A673 (cell line): Measurements from ENCODE around the gene MORF4L2. TPM values are rescaled to one million over a fixed set of nuclear protein-coding genes. Genes with fewer than 3 reads are reported as not detected.

Experiments used
- BruUV-seq: library from RNA; stranded (reverse); fragments of 400-500 nt; replicated peaks from 2 replicates; lab custom pipeline; 2021; lab: Mats Ljungman, UMichigan
- CTCF ChIA-PET: fragments of 300-600 bp; sonication (Branson Sonifier 250); formaldehyde crosslinking; loops from one replicate; lab custom pipeline; 2022; ENCODE audit warnings: antibody characterized with exemption; lab: Charles Lee
- POLR2A ChIA-PET: fragments of 300-600 bp; sonication (Branson Sonifier 250); formaldehyde crosslinking; loops from one replicate; lab custom pipeline; 2022; ENCODE audit warnings: antibody characterized with exemption; ENCODE audit not compliant: low non-redundant PET; lab: Charles Lee
- DNase-seq: peaks from one replicate; pipeline ENCODE4 v3.0.0-alpha.2; 2015; ENCODE audit warnings: low spot score
- H3K27ac ChIP-seq: fragments of 200-600 bp; sonication (generic); 2 replicates; pipeline ENCODE4 v1.5.1; 2016; ENCODE audit warnings: mixed run types, low read depth, mild to moderate bottlenecking, mixed read lengths, antibody characterized with exemption, low read length; ENCODE audit not compliant: poor library complexity, severe bottlenecking
- H3K27me3 ChIP-seq: fragments of 200-600 bp; sonication (generic); replicated peaks from 2 replicates; pipeline ENCODE4 v1.6.1; 2017; ENCODE audit warnings: mixed run types, low read depth, mild to moderate bottlenecking, mixed read lengths, antibody characterized with exemption, low read length; ENCODE audit not compliant: insufficient read depth, poor library complexity
- H3K36me3 ChIP-seq: fragments of 200-600 bp; sonication (generic); 2 replicates; pipeline ENCODE4 v1.6.1; 2016; ENCODE audit warnings: mixed run types, mild to moderate bottlenecking, mixed read lengths, antibody characterized with exemption, low read length; ENCODE audit not compliant: insufficient read depth, poor library complexity, severe bottlenecking
- H3K4me1 ChIP-seq: fragments of 200-600 bp; sonication (generic); 2 replicates; pipeline ENCODE4 v1.6.1; 2017; ENCODE audit warnings: mixed run types, mild to moderate bottlenecking, mixed read lengths, antibody characterized with exemption, low read length; ENCODE audit not compliant: insufficient read depth, poor library complexity, severe bottlenecking
- H3K4me3 ChIP-seq: fragments of 200-600 bp; sonication (generic); 2 replicates; pipeline ENCODE4 v1.5.1; 2016; ENCODE audit warnings: low read depth, mixed run types, mild to moderate bottlenecking, mixed read lengths, low read length; ENCODE audit not compliant: poor library complexity, severe bottlenecking
- H3K9me3 ChIP-seq: fragments of 200-600 bp; sonication (generic); 2 replicates; pipeline ENCODE4 v1.6.1; 2016; ENCODE audit warnings: mixed run types, low read depth, mild to moderate bottlenecking, mixed read lengths, antibody characterized with exemption, low read length; ENCODE audit not compliant: poor library complexity, severe bottlenecking
- CTCF ChIP-seq: fragments of 300-800, 200-600 bp; sonication (generic); conservative IDR thresholded peaks from 2 replicates; pipeline ENCODE4 v1.5.1; 2017; ENCODE audit warnings: low read depth, mild to moderate bottlenecking, antibody characterized with exemption, low read length, moderate library complexity, mixed read lengths
- EZH2 ChIP-seq: fragments of 200-600 bp; sonication (generic); IDR thresholded peaks from 2 replicates; pipeline ENCODE4 v1.6.1; 2017; ENCODE audit warnings: borderline replicate concordance, low read depth, mild to moderate bottlenecking, mixed read lengths, antibody characterized with exemption, low read length; ENCODE audit not compliant: poor library complexity, severe bottlenecking
- intact Hi-C: fragments of 100-400 bp; cut with micrococcal nuclease; formaldehyde crosslinking; loops from one replicate; pipeline ENCODE4 v1.10.0; 2022; ENCODE audit not compliant: unreplicated experiment
- total RNA-seq: library from RNA; stranded (reverse); gene quantifications from 2 replicates; pipeline ENCODE4 v1.2.3, GENCODE V29; 2021

Gene MORF4L2
- total RNA-seq, 1 experiment from 2014 or later: 473 TPM

GRCh38 chrX:103729015-103729414 lies 42.5 kb upstream of the MORF4L2 start:
- H3K4me1 ChIP-seq: no peaks in the 10 kb centered on the region
- H3K27me3 ChIP-seq: peaks cover 5% of the 10 kb centered on the region
- intact Hi-C loops: no loop called here
- H3K9me3 ChIP-seq: no peaks in the 10 kb centered on the region
- ChIA-PET POLR2A (no interaction called here), CTCF (no interaction called here)
- BruUV-seq: no TSS peak
- TF ChIP-seq EZH2 (no peak), CTCF (no peak)
- DNase-seq: no peak
- no peak overlapping the region for H3K4me3 ChIP-seq
- H3K36me3 ChIP-seq: no peaks in the 10 kb centered on the region
- no peak overlapping the region for H3K27ac ChIP-seq

GRCh38 chrX:103727115-103727514 lies 40.6 kb upstream of the MORF4L2 start:
- no peaks in the 10 kb centered on the region for H3K36me3 ChIP-seq
- no peaks in the 10 kb centered on the region for H3K4me1 ChIP-seq
- H3K9me3 ChIP-seq: no peaks in the 10 kb centered on the region
- ChIA-PET POLR2A (no interaction called here), CTCF (no interaction called here)
- intact Hi-C loops: no loop called here
- BruUV-seq: no TSS peak
- H3K4me3 ChIP-seq: no peak overlapping the region
- no peak for DNase-seq
- H3K27ac ChIP-seq: no peak overlapping the region
- H3K27me3 ChIP-seq: peaks cover 5% of the 10 kb centered on the region
- TF ChIP-seq EZH2 (no peak), CTCF (no peak)

- no peak overlapping the region for H3K4me3 ChIP-seq
- H3K36me3 ChIP-seq: no peaks in the 10 kb centered on the region
- peaks cover 5% of the 10 kb centered on the region for H3K27me3 ChIP-seq
- DNase-seq: no peak
- TF ChIP-seq EZH2: no peak
- TF ChIP-seq CTCF: no peak
- no peaks in the 10 kb centered on the region for H3K9me3 ChIP-seq
- ChIA-PET POLR2A (no interaction called here), CTCF (no interaction called here)
- H3K4me1 ChIP-seq: no peaks in the 10 kb centered on the region
- H3K27ac ChIP-seq: no peak overlapping the region
- no TSS peak for BruUV-seq
- intact Hi-C loops: no loop called here
Observed at GRCh38 chrX:103726477-103726876, 40.0 kb upstream of the MORF4L2 start.
